Esophagus squamous epithelium (tissue), 5 donors: Measurements from ENCODE around the gene CSTPP1. TPM values are rescaled to one million over a fixed set of nuclear protein-coding genes. Genes with fewer than 3 reads are reported as not detected.

Experiments
- DNase-seq: peaks from one replicate; lab custom pipeline; 2025; lab: John Stamatoyannopoulos, UW
- H3K27ac ChIP-seq, 4 donors: fragments of 200-600 bp; sonication (generic); one replicate each; pipeline ENCODE4 v1.5.1; 2016 to 2019; ENCODE audit warnings: mild to moderate bottlenecking in 1 of 4
- H3K27me3 ChIP-seq, 4 donors: fragments of 200-600 bp; sonication (generic); 1 replicate in 3 of 4; 2 replicates in 1 of 4; pipeline versions ENCODE4 v1.5.1 to v1.6.0; 2017 to 2021; ENCODE audit warnings: antibody characterized with exemption in 1 of 4
- H3K36me3 ChIP-seq, 3 donors: fragments of 200-600 bp; sonication (generic); one replicate each; pipeline ENCODE4 v1.5.1; 2016 to 2019
- H3K4me1 ChIP-seq, 3 donors: fragments of 200-600 bp; sonication (generic); one replicate each; pipeline ENCODE4 v1.5.1; 2017 to 2019
- H3K4me3 ChIP-seq, 4 donors: fragments of 200-600 bp; sonication (generic); 1 replicate in 3 of 4; 2 replicates in 1 of 4; pipeline ENCODE4 v1.5.1; 2016 to 2019; ENCODE audit warnings: mild to moderate bottlenecking in 2 of 4, moderate library complexity in 1 of 4
- H3K9me3 ChIP-seq, 3 donors: fragments of 200-600 bp; sonication (generic); one replicate each; pipeline ENCODE4 v1.5.1; 2016 to 2019
- POLR2A ChIP-seq, 4 donors: fragments of 450-650 bp; IDR thresholded peaks; one replicate each; pipeline ENCODE4 v1.6.1; 2017; ENCODE audit warnings: antibody characterized with exemption in 4 of 4, mild to moderate bottlenecking in 4 of 4, moderate library complexity in 3 of 4
- WGBS, 2 donors: methylation state at CpG; one replicate each; pipeline ENCODE4 v1.1.5; 2018; 5-methylcytosine and 5-hydroxymethylcytosine counted together
- intact Hi-C: fragments of 100-400 bp; cut with DNase I; formaldehyde crosslinking; loops from one replicate; pipeline ENCODE4 v1.15.0; 2022
- total RNA-seq, 4 donors: library from RNA; depleted of rRNA; stranded (reverse); fragments of >200 nt; gene quantifications; one replicate each; pipeline ENCODE4 v1.1.0, GENCODE V29; 2016
- TF ChIP-seq, protein P1 (sequence below), 6 experiments: fragments of 450-650 bp in 4 of 6; fragments of 200-600 bp in 2 of 6; sonication (generic) in 2 of 6; IDR thresholded peaks; one replicate each; pipeline ENCODE4 v1.5.1; 2016 to 2019; ENCODE audit warnings: antibody characterized with exemption in 6 of 6, mild to moderate bottlenecking in 4 of 6, moderate library complexity in 4 of 6
- donor health status: DM: yes; HTN: yes; CAD: no.

Gene CSTPP1
- total RNA-seq, 4 donors from 2014 or later: 9.4 to 19.6 (median 16.4) TPM

DNA sequence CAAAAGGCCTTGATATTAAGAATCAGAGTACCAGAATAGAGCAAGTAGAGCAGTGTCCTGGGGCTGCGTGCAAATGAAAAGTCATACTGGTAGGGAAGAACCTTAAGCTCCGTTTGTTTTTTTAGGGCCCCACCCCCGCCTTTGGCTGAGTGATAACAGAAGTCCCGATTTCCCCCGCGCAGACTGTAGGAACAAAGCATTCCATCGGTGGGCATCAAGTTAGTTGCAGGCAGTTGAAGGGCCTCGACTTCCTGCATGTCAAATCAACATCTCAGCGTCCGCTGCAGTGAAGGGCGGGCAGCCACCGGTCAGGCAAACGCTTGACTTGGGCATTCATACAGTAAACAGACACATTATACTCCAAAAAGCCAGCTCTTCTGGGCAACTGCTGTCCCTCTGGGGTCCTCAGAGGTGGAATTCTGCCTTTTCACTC is 29.9 kb upstream of the CSTPP1 start:
- DNase-seq: no peak
- Histone ChIP-seq H3K4me1 (no peaks in the 10 kb centered on the region), H3K4me3 (no peak overlapping the region), H3K36me3 (no peaks in the 10 kb centered on the region), H3K27me3 (no peaks in the 10 kb centered on the region), H3K9me3 (no peaks in the 10 kb centered on the region), H3K27ac (no peak overlapping the region)
- intact Hi-C loops: no loop called here
- 30 to 55% methylated on average over 10 to 11 of the region's 13 CpGs for WGBS, 2 donors
- TF ChIP-seq POLR2A (IDR thresholded peaks at IDR 0.05): no peak
- TF ChIP-seq, protein P1, sequence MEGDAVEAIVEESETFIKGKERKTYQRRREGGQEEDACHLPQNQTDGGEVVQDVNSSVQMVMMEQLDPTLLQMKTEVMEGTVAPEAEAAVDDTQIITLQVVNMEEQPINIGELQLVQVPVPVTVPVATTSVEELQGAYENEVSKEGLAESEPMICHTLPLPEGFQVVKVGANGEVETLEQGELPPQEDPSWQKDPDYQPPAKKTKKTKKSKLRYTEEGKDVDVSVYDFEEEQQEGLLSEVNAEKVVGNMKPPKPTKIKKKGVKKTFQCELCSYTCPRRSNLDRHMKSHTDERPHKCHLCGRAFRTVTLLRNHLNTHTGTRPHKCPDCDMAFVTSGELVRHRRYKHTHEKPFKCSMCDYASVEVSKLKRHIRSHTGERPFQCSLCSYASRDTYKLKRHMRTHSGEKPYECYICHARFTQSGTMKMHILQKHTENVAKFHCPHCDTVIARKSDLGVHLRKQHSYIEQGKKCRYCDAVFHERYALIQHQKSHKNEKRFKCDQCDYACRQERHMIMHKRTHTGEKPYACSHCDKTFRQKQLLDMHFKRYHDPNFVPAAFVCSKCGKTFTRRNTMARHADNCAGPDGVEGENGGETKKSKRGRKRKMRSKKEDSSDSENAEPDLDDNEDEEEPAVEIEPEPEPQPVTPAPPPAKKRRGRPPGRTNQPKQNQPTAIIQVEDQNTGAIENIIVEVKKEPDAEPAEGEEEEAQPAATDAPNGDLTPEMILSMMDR (IDR thresholded peaks at IDR 0.05): no peak

DNA sequence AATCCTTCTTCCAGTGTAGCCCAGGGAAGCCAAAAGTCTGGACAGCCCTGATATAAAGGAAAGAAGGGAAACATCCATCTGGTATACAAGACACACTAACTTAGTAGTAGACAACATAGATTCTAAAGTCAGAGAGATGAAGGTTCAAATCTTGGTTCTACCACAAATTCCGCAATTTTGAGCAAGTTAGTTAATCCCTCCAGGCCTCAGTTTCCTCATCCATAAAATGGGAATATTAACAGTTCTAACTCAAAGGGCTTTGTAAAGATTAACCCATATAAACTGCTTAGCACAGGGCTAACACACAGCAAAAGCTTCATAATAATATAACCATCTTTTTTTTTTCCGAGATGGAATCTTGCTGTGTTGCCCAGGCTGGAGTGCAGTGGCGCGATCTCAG is 29.0 kb upstream of the CSTPP1 start:
- intact Hi-C loops: no loop called here
- Histone ChIP-seq H3K36me3 (no peaks in the 10 kb centered on the region), H3K4me1 (peaks cover 0 to 4% (median 0%) of the 10 kb centered on the region in 3 donors), H3K9me3 (no peaks in the 10 kb centered on the region), H3K27me3 (peaks cover 0 to 2% (median 0%) of the 10 kb centered on the region in 4 donors), H3K27ac (no peak overlapping the region), H3K4me3 (no peak overlapping the region)
- no peak for DNase-seq
- TF ChIP-seq, protein P1 (IDR thresholded peaks at IDR 0.05): no peak
- TF ChIP-seq POLR2A (IDR thresholded peaks at IDR 0.05): no peak
- WGBS, 2 donors: 96 to 100% methylated on average over 4 of the region's 4 CpGs

DNA sequence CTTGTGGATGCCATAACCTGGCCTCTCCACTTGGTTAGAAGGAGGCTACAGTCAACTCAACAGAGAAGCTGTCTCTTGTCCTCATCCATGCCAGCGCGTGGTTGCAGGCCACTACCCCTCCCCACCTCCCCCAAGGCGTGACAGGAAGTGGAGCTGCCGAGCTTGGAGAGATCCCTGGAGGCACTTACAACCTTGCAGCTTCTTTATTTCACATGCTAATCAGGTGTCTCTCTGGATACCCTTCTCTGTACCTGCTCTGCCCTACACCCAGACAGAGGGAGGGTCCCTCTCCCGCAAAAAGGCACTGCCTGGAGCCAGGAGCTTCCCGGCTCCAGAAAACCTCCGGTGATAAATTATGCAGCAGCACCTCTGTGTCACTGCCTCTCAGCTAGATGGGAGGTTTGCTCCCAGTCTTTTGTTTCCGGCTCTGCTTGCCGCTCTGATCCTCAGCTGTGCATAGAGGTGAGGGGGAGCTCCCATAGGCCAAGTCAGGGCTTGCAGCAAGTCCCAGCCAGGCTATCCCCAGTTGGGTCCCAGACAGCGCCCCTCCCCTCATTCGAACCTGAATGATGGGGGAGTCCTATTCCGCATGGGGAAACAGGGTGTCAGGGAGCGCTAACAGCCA is 23.9 kb upstream of the CSTPP1 start:
- Histone ChIP-seq H3K4me1 (peaks cover 11 to 46% (median 16%) of the 10 kb centered on the region in 3 donors), H3K36me3 (no peaks in the 10 kb centered on the region), H3K4me3 (peak overlapping the region in 1 of 4 donors; percentile 40), H3K9me3 (no peaks in the 10 kb centered on the region), H3K27ac (no peak overlapping the region), H3K27me3 (peaks cover 0 to 24% (median 0%) of the 10 kb centered on the region in 4 donors)
- 26 to 44% methylated on average over 3 to 6 of the region's 13 CpGs for WGBS, 2 donors
- DNase-seq: no peak
- intact Hi-C loops: no loop called here
- TF ChIP-seq POLR2A (IDR thresholded peaks at IDR 0.05): no peak
- TF ChIP-seq, protein P1 (IDR thresholded peaks at IDR 0.05): no peak

DNA sequence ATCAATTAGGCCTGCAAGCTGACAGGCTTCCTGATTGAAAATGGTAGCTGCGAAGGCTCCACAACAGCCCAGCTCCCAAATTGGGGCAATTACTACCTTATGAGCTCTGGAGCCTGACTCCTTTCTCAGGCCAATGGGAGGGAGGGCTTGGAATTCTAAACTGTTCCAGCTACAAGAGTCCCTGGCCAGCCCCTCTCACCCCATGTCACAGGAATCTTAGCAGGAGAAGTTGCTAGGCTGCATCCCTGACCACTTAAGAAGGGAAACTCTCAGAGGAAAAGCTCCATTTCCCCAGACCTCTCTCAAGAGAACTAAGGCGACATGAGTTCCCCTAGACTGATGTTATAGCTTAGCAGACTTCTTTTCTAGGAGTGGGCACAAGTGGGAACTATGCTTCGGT is 23.1 kb upstream of the CSTPP1 start:
- Histone ChIP-seq H3K27ac (no peak overlapping the region), H3K4me3 (no peak overlapping the region), H3K9me3 (no peaks in the 10 kb centered on the region), H3K27me3 (peaks cover 0 to 30% (median 0%) of the 10 kb centered on the region in 4 donors), H3K4me1 (peaks cover 17 to 53% (median 20%) of the 10 kb centered on the region in 3 donors), H3K36me3 (no peaks in the 10 kb centered on the region)
- 80 to 84% methylated on average over 2 to 3 of the region's 3 CpGs for WGBS, 2 donors
- intact Hi-C loops: no loop called here
- DNase-seq: no peak
- TF ChIP-seq, protein P1 (IDR thresholded peaks at IDR 0.05): no peak
- TF ChIP-seq POLR2A (IDR thresholded peaks at IDR 0.05): no peak

DNA sequence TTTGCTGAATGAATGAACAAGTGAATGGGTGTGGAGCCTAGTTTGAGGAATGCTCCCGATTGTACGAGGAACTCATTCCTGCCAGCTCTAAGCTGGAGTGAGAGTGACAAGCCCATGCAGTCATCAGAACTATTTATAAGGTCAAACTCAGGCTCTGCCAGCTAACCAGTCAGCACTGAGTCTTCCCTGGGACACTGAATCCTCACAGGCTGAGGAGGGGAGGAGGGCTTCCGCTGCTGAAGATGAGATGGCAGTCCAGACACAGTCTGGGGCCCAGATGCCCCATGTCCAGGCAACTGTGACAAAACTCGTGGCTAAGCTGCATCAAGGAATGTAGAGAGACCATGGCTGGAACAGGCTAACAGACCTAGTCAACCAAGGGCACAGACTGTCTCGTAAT is 22.2 kb upstream of the CSTPP1 start:
- intact Hi-C loops: no loop called here
- Histone ChIP-seq H3K27me3 (peaks cover 0 to 34% (median 0%) of the 10 kb centered on the region in 4 donors), H3K9me3 (no peaks in the 10 kb centered on the region), H3K4me3 (no peak overlapping the region), H3K36me3 (no peaks in the 10 kb centered on the region), H3K4me1 (peaks cover 17 to 61% (median 24%) of the 10 kb centered on the region in 3 donors), H3K27ac (peak overlapping the region in 1 of 4 donors; percentile 33)
- no peak for DNase-seq
- 15 to 17% methylated on average over 4 to 5 of the region's 5 CpGs for WGBS, 2 donors
- TF ChIP-seq, protein P1 (IDR thresholded peaks at IDR 0.05): no peak
- no peak for TF ChIP-seq POLR2A (IDR thresholded peaks at IDR 0.05)
